ENCODE measurements around the gene SKAP1.

GRCh38 chr17:48225725-48226567 lies 204.1 kb downstream of the SKAP1 start:
- TF ChIP-seq CTCF (conservative IDR thresholded peaks at IDR 0.05; ENCODE audit: low read length) (no peak), EZH2phosphoT487 (IDR thresholded peaks at IDR 0.05; ENCODE audit: borderline replicate concordance, low read depth, low read length) (no peak)

All from OCI-LY7 (cell line).